ENCODE measurements around the gene ZNF12.

ZNF12 gene

DNA sequence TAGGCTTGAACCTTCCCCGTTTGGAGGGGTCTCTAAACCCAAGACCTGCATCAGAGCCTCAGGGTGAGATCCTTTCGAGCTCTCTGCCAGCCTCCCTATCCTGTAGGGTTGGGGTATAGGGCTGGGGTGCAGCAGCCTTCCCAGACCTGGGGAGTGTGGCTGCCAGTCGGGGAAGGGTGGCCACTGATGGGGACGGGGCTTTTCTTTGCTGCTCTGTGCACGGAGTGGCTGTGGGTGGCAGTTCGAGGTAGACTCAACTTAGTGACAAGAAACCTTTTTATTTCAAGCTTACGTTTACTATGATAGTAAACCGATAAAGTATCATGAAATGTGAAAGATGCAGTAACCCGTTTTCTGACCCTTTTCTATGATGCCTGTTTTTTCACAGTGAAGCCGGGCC is 56.7 kb downstream of the ZNF12 start:
- Histone ChIP-seq H3K9ac (ENCODE audit: low read length) (no peak overlapping the region), H3K4me2 (ENCODE audit: low read depth, low read length) (no peak overlapping the region), H3K27ac (ENCODE audit: low read length) (no peak overlapping the region), H3K4me1 (ENCODE audit: low read length) (no peaks in the 10 kb centered on the region), H4K20me1 (ENCODE audit: insufficient read depth, low read length) (no peaks in the 10 kb centered on the region), H3K36me3 (replicated peaks; ENCODE audit: insufficient read depth, low read length) (peaks cover under 1% of the 10 kb centered on the region; the same call in 1 of the 2 replicates), H3K9me2 (replicated peaks; ENCODE audit: insufficient read depth, low read length) (no peaks in the 10 kb centered on the region), H3K79me2 (ENCODE audit: low read length) (no peaks in the 10 kb centered on the region), H3K9me3 (replicated peaks; ENCODE audit: insufficient read depth, low read length) (no peaks in the 10 kb centered on the region; the same call in 1 of the 2 replicates), H2AFZ (ENCODE audit: low read length) (no peak overlapping the region), H3K27me3 (replicated peaks; ENCODE audit: insufficient read depth, low read length) (no peaks in the 10 kb centered on the region), H3K4me3 (ENCODE audit: low read length) (no peak overlapping the region), H3F3A (ENCODE audit: insufficient read depth, low read length) (no peaks in the 10 kb centered on the region)
- DNase-seq: no peak
- no peak for TF ChIP-seq EZH2phosphoT487 (IDR thresholded peaks at IDR 0.05; ENCODE audit: low read length)
- no peak for TF ChIP-seq CTCF (IDR thresholded peaks at IDR 0.05; ENCODE audit: low read length)
- TF ChIP-seq EZH2 (optimal IDR thresholded peaks at IDR 0.05; ENCODE audit: low read depth, low read length): no peak

DNA sequence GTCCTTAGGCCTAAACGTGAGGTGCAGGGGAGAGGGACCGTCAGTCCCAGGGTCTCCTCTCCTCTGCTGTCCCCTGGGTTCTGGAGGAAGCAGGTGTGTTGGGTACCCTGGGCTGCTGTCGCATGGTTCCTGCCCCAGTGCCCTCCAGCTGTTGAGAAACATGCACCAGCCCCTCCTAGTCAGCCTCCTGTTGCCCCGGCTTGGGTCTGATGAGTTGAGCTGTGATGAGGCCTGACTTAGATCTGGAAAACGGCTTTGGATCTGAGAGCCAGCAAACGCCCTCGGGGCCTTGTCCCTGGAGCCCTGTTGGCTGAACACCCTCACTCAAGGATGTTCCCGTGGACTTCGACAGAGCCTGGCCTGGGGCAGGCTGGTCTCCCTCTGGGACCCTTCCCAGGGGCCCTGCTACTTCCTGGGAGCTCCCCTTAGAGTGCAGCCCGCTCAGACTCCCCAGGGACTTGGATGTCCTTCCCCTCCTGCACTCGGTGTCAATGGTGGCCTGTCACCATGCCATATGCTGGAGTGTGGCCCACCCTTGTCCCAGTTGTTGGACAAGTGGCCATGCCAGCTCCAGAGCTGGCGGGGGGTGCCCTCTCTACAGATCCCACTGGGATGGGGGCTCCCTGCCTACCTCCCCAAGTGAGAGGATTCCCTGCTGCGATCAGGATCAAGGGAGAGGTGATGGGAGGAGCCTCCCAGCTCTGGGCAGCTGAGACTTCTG is 57.3 kb downstream of the ZNF12 start:
- H2AFZ ChIP-seq (ENCODE audit: low read length): no peak overlapping the region
- TF ChIP-seq EZH2phosphoT487 (IDR thresholded peaks at IDR 0.05; ENCODE audit: low read length) (no peak), CTCF (IDR thresholded peaks at IDR 0.05; ENCODE audit: low read length) (no peak), EZH2 (optimal IDR thresholded peaks at IDR 0.05; ENCODE audit: low read depth, low read length) (no peak)
- H3K27ac ChIP-seq (ENCODE audit: low read length): no peak overlapping the region
- H3K4me1 ChIP-seq (ENCODE audit: low read length): no peaks in the 10 kb centered on the region
- no peak overlapping the region for H3K4me2 ChIP-seq (ENCODE audit: low read depth, low read length)
- H3K36me3 ChIP-seq (replicated peaks; ENCODE audit: insufficient read depth, low read length): peaks cover 8% of the 10 kb centered on the region; the same call in 1 of the 2 replicates
- no peaks in the 10 kb centered on the region for H4K20me1 ChIP-seq (ENCODE audit: insufficient read depth, low read length)
- no peaks in the 10 kb centered on the region for H3K9me2 ChIP-seq (replicated peaks; ENCODE audit: insufficient read depth, low read length)
- H3K9me3 ChIP-seq (replicated peaks; ENCODE audit: insufficient read depth, low read length): no peaks in the 10 kb centered on the region; the same call in 1 of the 2 replicates
- no peak for DNase-seq
- H3F3A ChIP-seq (ENCODE audit: insufficient read depth, low read length): no peaks in the 10 kb centered on the region
- no peaks in the 10 kb centered on the region for H3K27me3 ChIP-seq (replicated peaks; ENCODE audit: insufficient read depth, low read length)
- H3K79me2 ChIP-seq (ENCODE audit: low read length): no peaks in the 10 kb centered on the region
- no peak overlapping the region for H3K9ac ChIP-seq (ENCODE audit: low read length)
- H3K4me3 ChIP-seq (ENCODE audit: low read length): no peak overlapping the region

GRCh38 chr7:6648815-6649104 is 58.0 kb downstream of the ZNF12 start:
- H3K4me1 ChIP-seq (ENCODE audit: low read length): no peaks in the 10 kb centered on the region
- no peak overlapping the region for H2AFZ ChIP-seq (ENCODE audit: low read length)
- H3K27ac ChIP-seq (ENCODE audit: low read length): no peak overlapping the region
- H3K4me3 ChIP-seq (ENCODE audit: low read length): no peak overlapping the region
- DNase-seq: no peak
- no peaks in the 10 kb centered on the region for H3F3A ChIP-seq (ENCODE audit: insufficient read depth, low read length)
- peaks cover 8% of the 10 kb centered on the region; the same call in 1 of the 2 replicates for H3K36me3 ChIP-seq (replicated peaks; ENCODE audit: insufficient read depth, low read length)
- no peak overlapping the region for H3K9ac ChIP-seq (ENCODE audit: low read length)
- TF ChIP-seq CTCF (IDR thresholded peaks at IDR 0.05; ENCODE audit: low read length) (no peak), EZH2phosphoT487 (IDR thresholded peaks at IDR 0.05; ENCODE audit: low read length) (no peak), EZH2 (optimal IDR thresholded peaks at IDR 0.05; ENCODE audit: low read depth, low read length) (no peak)
- H4K20me1 ChIP-seq (ENCODE audit: insufficient read depth, low read length): no peaks in the 10 kb centered on the region
- no peaks in the 10 kb centered on the region; the same call in 1 of the 2 replicates for H3K9me3 ChIP-seq (replicated peaks; ENCODE audit: insufficient read depth, low read length)
- no peaks in the 10 kb centered on the region for H3K79me2 ChIP-seq (ENCODE audit: low read length)
- no peak overlapping the region for H3K4me2 ChIP-seq (ENCODE audit: low read depth, low read length)
- no peaks in the 10 kb centered on the region for H3K9me2 ChIP-seq (replicated peaks; ENCODE audit: insufficient read depth, low read length)
- no peaks in the 10 kb centered on the region for H3K27me3 ChIP-seq (replicated peaks; ENCODE audit: insufficient read depth, low read length)

All from MM.1S (cell line).